ENCODE data around the gene CEP135.

Gene CEP135

DNA sequence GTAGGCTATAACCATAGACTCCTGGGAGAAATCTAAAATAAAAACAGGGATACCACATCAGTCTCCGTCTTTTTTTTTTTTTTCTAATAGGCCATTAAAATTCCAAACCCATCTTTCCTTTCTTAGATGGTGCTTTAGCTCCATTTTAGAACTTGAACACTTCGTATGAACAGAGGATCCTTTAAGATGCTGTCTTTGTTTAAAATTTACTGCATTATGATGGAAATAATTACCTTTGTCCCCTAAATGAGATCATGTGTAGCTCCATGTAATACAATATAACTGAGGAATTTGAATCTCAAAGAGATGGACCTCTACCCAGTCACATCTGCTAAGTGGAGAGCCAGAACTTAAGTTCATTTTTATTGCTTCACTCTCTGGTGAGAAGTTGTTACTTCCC lies 47.9 kb downstream of the CEP135 start:
- TF ChIP-seq, protein P1, sequence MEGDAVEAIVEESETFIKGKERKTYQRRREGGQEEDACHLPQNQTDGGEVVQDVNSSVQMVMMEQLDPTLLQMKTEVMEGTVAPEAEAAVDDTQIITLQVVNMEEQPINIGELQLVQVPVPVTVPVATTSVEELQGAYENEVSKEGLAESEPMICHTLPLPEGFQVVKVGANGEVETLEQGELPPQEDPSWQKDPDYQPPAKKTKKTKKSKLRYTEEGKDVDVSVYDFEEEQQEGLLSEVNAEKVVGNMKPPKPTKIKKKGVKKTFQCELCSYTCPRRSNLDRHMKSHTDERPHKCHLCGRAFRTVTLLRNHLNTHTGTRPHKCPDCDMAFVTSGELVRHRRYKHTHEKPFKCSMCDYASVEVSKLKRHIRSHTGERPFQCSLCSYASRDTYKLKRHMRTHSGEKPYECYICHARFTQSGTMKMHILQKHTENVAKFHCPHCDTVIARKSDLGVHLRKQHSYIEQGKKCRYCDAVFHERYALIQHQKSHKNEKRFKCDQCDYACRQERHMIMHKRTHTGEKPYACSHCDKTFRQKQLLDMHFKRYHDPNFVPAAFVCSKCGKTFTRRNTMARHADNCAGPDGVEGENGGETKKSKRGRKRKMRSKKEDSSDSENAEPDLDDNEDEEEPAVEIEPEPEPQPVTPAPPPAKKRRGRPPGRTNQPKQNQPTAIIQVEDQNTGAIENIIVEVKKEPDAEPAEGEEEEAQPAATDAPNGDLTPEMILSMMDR (conservative IDR thresholded peaks at IDR 0.05; ENCODE audit: low read length), result no peak
- no peak overlapping the region for H3K4me3 ChIP-seq (ENCODE audit: low read length)
- DNase-seq (ENCODE audit: low read depth), result no peak

DNA sequence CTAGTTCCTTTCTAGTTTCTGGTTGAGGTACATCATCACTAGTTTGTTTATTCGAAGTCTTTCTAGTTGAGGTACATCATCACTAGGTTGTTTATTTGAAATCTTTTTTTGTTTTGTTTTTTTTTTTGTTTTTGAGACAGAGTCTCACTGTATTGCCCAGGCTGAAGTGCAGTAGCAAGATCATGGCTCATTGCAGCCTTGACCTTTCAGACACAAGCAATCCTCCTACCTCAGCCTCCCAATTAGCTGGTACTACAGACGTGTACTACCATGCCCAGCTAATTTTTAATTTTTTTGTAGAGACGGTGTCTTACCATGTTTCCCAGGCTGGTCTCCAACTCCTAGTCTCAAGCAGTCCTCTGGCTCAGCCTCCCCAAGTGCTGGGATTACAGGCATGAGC lies 54.9 kb downstream of the CEP135 start:
- no peak overlapping the region for H3K4me3 ChIP-seq (ENCODE audit: low read length)
- DNase-seq (ENCODE audit: low read depth), result no peak
- TF ChIP-seq, protein P1 (conservative IDR thresholded peaks at IDR 0.05; ENCODE audit: low read length), result no peak

DNA sequence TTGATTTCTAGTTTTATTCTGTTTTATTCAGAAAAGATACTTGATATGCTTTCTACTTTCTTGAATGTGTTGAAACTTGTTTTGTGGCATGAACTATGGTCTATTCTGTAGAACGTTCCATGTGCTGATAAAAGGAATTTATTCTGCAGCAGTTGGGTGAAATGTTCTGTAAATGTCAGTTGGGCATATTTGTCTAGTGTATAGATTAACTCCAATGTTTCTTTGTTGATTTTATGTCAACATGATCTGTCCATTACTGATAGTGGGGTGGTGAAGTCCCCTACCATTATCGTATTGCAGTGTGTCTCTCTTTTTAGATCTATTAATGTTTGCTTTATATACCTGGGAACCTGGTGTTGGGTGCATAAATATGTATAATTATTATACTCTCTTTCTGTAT lies 55.5 kb downstream of the CEP135 start:
- DNase-seq (ENCODE audit: low read depth), result no peak
- no peak overlapping the region for H3K4me3 ChIP-seq (ENCODE audit: low read length)
- TF ChIP-seq, protein P1 (conservative IDR thresholded peaks at IDR 0.05; ENCODE audit: low read length), result no peak

DNA sequence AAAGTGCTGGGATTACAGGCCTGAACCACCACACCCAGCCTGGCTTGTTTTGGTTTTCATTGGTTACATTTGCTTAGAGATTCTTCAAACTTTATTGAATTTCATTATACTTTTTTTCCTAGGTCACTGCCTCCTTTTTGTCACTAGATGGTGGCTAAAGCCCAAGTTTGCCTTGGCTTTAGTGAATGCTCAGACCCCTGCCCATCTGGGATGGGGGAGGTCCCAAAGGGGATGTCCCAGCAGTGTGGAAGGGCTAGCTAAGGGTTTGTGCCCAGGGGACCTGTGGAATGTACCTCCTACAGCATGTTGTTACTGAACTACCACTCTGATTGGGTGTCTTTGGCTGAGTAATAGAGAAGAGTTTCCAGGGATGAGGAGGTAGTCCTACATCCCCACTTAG lies 58.4 kb downstream of the CEP135 start:
- TF ChIP-seq, protein P1 (conservative IDR thresholded peaks at IDR 0.05; ENCODE audit: low read length), result no peak
- no peak for DNase-seq (ENCODE audit: low read depth)
- no peak overlapping the region for H3K4me3 ChIP-seq (ENCODE audit: low read length)

DNA sequence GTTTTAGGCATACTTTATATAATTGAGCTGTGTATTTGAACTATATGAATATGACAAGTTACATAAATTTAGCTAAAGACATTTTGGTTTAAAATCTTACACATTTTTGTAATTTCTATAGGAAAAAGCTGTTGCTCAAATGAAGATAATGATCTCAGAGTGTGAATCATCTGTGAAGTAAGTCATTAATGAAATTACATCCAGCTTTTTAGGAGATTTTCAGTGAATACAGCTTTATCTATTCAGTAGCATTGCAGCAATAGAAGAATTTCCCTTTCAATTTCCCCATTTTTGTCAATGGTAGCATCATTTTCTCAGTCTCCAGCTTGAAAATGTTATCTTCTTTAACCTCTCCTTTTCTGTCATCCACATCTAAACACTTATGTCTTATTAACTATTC lies 59.5 kb downstream of the CEP135 start:
- DNase-seq (ENCODE audit: low read depth), result no peak
- no peak overlapping the region for H3K4me3 ChIP-seq (ENCODE audit: low read length)
- TF ChIP-seq, protein P1 (conservative IDR thresholded peaks at IDR 0.05; ENCODE audit: low read length), result no peak

DNA sequence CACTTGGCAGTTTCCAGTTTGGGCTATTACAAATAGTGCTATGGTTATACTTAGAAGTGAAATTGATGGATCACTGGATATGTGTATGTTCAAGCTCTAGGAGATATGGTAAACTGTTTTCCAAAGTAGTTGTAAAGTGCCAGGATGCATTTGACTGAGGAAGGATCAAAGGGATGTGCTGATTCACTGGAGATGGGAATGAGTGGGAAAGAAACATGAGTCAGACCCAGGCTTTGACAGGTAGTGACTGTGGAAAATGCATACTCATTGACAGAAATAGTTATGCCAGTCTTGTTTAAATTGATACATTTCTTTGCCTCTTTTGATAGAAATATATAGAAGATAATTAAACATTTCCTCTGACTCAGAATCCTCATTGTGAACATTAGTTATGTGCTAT lies 77.9 kb downstream of the CEP135 start:
- TF ChIP-seq, protein P1 (conservative IDR thresholded peaks at IDR 0.05; ENCODE audit: low read length), result no peak
- no peak for DNase-seq (ENCODE audit: low read depth)
- no peak overlapping the region for H3K4me3 ChIP-seq (ENCODE audit: low read length)

DNA sequence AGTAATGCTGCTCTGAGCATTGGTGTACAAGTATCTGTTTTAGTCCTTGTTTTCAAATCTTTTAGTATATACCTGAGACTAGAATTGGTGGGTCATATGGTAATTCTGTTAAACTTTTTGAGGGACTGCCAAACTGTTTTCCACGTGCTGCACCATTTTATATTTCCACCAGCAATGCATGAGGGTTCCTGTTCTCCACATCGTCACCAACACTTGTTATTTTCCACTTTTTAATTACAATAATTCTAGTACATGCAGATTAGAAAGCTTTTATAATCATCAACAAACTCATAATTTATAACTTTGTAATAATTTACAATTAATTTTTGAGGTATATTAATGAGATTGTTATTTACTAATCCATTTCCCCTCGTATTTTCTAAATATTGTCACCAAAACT lies 79.4 kb downstream of the CEP135 start:
- no peak for DNase-seq (ENCODE audit: low read depth)
- no peak overlapping the region for H3K4me3 ChIP-seq (ENCODE audit: low read length)
- TF ChIP-seq, protein P1 (conservative IDR thresholded peaks at IDR 0.05; ENCODE audit: low read length), result no peak

Data from AG10803 (cell line).